Measurements from ENCODE around the gene STK10.

DNA sequence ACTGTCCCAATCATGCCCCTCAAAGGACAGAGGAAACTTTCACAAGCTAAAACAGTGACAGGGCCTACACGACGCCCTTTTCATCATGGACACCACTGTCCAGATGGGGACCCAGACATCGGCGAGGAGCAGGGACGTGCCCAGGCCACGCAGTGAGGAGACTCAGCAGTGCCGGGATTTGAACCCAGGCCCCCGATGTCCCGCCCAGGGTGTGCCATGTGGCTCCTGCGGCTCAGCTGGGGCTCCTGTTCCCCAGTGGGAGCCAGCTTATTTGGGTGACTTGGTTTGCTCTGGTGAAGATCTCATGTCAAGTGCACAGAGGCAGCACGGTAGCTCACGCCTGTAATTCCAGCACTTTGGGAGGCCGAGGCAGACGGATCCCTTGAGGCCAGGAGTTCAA lies 82.2 kb downstream of the STK10 start:
- TF ChIP-seq EZH2 (IDR thresholded peaks at IDR 0.05) = no peak
- no peak for TF ChIP-seq POLR2AphosphoS5 (IDR thresholded peaks at IDR 0.05; ENCODE audit: borderline replicate concordance, low read depth, low read length)
- TF ChIP-seq FOXP2 (optimal IDR thresholded peaks at IDR 0.05; ENCODE audit: control extremely low read depth, extremely low read length, insufficient read depth) = no peak

Data from SK-N-MC (cell line).